Testis (tissue), 3 donors: ENCODE measurements around the gene SLC2A6. TPM values are rescaled to one million over a fixed set of nuclear protein-coding genes. Genes with fewer than 3 reads are reported as not detected.

Experiments used
- DNase-seq: peaks from one replicate; pipeline ENCODE4 v3.0.0-alpha.2; 2019
- H3K27ac ChIP-seq, 2 donors: fragments of 200-600 bp; sonication (generic); one replicate each; pipeline ENCODE4 v1.5.1; 2019
- H3K27me3 ChIP-seq: fragments of 200-600 bp; sonication (generic); one replicate; pipeline ENCODE4 v1.5.1; 2019
- H3K36me3 ChIP-seq: fragments of 200-600 bp; sonication (generic); one replicate; pipeline ENCODE4 v1.5.1; 2017; ENCODE audit warnings: low read depth; ENCODE audit errors: missing control alignments
- H3K4me1 ChIP-seq: fragments of 200-600 bp; sonication (generic); one replicate; pipeline ENCODE4 v1.5.1; 2019
- H3K4me3 ChIP-seq, 2 donors: fragments of 200-600 bp; sonication (generic); one replicate each; pipeline ENCODE4 v1.5.1; 2017 to 2019
- H3K9me3 ChIP-seq: fragments of 200-600 bp; sonication (generic); one replicate; pipeline ENCODE4 v1.5.1; 2017
- POLR2A ChIP-seq: fragments of 450-650 bp; IDR thresholded peaks from one replicate; pipeline ENCODE4 v1.6.1; 2017; ENCODE audit warnings: antibody characterized with exemption, mild to moderate bottlenecking, moderate library complexity
- WGBS, 2 donors: methylation state at CpG; one replicate each; pipeline ENCODE4 v1.1.5; 2018; 5-methylcytosine and 5-hydroxymethylcytosine counted together
- intact Hi-C: fragments of 100-400 bp; cut with DNase I; formaldehyde crosslinking; loops from one replicate; pipeline ENCODE4 v1.15.1; 2023; ENCODE audit warnings: low total_unique reads
- polyA plus RNA-seq: library from polyadenylated mRNA; stranded (reverse); fragments of 350-450 nt; fragmentation: Illumina TruSeq; extraction: RNeasy Lipid Tissue Mini Kit (QIAGEN cat#74804); gene quantifications from one replicate; pipeline ENCODE4 v1.2.3, GENCODE V29; 2014; ENCODE audit warnings: low read depth, low replicate concordance; ENCODE audit not compliant: insufficient read depth
- total RNA-seq, 2 donors: library from RNA; depleted of rRNA; stranded (reverse); fragments of >200 nt; gene quantifications; one replicate each; pipeline ENCODE4 v1.2.3, GENCODE V29; 2016
- TF ChIP-seq, protein P1 (sequence below), 3 experiments: fragments of 450-650 bp in 2 of 3; fragments of 200-600 bp in 1 of 3; sonication (generic) in 1 of 3; IDR thresholded peaks; one replicate each; pipeline ENCODE4 v1.5.1; 2016 to 2019; ENCODE audit warnings: antibody characterized with exemption in 3 of 3, mild to moderate bottlenecking in 2 of 3, moderate library complexity in 1 of 3

SLC2A6 gene
- total and polyA plus RNA-seq, 3 donors from 2014 or later = 2.6 to 3.5 (median 2.9) TPM

DNA sequence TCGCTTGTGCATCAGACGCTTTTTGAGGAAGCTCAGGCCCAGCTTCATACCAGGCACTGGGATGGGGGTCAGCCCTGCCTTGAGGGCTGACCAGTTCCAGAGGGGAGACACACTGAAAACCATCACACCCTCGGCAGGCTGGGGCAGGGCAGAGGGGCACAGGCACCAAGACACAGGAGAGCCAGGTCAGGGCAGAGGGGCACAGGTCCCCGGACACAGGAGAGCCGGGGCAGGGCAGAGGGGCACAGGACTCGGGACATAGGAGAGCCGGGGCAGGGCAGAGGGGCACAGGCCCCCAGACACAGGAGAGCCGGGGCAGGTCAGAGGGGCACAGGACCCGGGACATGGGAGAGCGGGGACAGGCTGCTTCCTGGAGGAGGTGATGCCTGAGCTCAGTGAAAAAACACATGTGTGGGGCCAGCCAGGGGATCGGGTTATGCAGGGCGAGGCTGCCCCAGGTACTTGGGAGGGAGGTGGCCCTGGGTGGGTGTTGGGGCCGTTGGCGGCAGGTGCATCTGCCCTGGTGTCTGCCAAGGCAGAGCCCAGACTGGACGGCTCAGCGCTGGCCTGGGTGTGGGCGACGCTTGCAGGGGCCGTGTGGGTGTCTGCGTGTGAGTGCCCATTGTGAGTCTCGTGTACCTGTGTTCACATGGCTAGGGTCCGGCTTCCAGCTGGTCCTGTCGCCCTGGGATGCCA is 15.1 kb upstream of the SLC2A6 start:
- Histone ChIP-seq H3K36me3 (no peaks in the 10 kb centered on the region), H3K9me3 (no peaks in the 10 kb centered on the region), H3K27ac (peak overlapping the region in 1 of 2 donors; percentile 56), H3K4me3 (no peak overlapping the region), H3K27me3 (no peaks in the 10 kb centered on the region), H3K4me1 (peaks cover 61% of the 10 kb centered on the region)
- intact Hi-C loops = no loop called here
- no peak for TF ChIP-seq POLR2A
- TF ChIP-seq, protein P1, sequence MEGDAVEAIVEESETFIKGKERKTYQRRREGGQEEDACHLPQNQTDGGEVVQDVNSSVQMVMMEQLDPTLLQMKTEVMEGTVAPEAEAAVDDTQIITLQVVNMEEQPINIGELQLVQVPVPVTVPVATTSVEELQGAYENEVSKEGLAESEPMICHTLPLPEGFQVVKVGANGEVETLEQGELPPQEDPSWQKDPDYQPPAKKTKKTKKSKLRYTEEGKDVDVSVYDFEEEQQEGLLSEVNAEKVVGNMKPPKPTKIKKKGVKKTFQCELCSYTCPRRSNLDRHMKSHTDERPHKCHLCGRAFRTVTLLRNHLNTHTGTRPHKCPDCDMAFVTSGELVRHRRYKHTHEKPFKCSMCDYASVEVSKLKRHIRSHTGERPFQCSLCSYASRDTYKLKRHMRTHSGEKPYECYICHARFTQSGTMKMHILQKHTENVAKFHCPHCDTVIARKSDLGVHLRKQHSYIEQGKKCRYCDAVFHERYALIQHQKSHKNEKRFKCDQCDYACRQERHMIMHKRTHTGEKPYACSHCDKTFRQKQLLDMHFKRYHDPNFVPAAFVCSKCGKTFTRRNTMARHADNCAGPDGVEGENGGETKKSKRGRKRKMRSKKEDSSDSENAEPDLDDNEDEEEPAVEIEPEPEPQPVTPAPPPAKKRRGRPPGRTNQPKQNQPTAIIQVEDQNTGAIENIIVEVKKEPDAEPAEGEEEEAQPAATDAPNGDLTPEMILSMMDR (IDR thresholded peaks at IDR 0.05) = no peak
- WGBS, 2 donors = 76 to 90% methylated on average over 11 to 19 of the region's 23 CpGs
- DNase-seq = no peak

DNA sequence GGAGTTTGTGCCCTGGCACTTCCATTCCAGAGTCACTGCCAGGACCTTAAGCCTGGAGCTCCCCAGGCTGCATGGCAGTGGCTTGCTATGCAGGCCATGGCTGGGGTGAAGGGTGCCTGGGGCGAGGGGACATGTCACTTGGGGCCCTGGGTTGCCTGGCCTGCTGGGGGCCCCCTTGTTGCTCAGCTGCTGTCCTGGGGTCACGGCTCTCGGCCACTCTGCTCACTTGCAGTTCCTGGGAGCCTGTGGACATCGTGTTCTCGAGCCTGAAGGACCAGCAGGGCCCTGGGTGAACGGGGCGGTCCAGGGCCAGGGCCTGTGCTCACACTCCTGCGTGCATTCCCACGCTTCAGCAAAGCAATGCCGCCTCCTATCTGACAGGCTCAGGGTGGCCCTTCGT is 14.5 kb upstream of the SLC2A6 start:
- Histone ChIP-seq H3K27ac (peak overlapping the region in 1 of 2 donors; percentile 56), H3K9me3 (no peaks in the 10 kb centered on the region), H3K4me1 (peaks cover 55% of the 10 kb centered on the region), H3K36me3 (no peaks in the 10 kb centered on the region), H3K27me3 (no peaks in the 10 kb centered on the region), H3K4me3 (no peak overlapping the region)
- DNase-seq = peak; percentile 59
- 35% methylated on average over 9 of the region's 11 CpGs; no CpG with 5 or more reads in 1 of the 2 donors for WGBS, 2 donors
- TF ChIP-seq POLR2A = no peak
- TF ChIP-seq, protein P1 (IDR thresholded peaks at IDR 0.05) = no peak
- intact Hi-C loops = no loop called here

DNA sequence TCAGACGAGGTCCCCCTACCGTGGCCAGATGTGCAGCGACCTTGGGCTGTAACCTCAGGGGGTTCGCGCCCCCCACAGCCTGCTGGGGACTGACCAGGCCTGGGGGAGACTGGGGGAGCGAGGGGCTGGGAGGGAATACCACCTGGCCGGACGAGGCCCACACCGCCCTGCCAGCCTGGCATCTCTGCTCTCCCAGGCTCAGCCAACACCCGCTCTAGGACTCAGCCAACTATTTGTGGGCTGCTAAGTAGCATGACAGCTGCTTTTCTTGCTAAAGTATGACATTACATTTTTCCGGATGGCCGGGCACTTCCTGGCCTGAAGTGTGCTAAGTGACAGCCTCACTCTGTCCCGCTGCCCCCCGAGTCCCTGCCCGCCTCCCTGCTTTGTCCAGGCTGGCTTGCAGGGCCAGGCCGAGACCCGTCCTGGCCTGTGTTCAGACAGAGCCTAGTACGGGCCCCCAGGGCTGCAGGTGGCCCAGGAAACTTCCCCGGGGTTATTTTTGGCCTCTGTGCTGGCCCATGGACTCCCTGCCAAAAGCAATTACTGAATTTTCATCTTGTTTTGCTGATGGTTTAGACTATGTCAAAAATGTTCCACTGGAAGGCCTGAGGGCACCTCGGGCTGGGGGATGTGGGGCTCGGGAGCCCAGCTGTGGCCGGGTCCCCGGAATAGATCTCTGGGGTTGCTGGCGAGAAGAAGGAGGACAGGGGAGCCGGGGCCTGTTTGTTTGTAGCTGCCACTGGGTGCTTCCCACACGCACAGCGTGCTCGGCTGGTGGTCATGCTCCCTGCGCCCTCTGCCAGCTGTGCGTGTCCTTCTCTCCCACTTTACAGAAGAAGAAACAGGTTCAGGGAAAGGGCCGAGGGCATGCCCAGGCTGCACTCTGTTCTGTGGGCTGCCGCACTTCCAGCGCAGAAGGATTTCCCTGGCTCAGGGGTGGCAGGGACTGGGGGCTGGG is 13.4 kb upstream of the SLC2A6 start:
- Histone ChIP-seq H3K4me1 (peaks cover 51% of the 10 kb centered on the region), H3K4me3 (no peak overlapping the region), H3K27ac (peak overlapping the region in 1 of 2 donors; percentile 56), H3K27me3 (no peaks in the 10 kb centered on the region), H3K36me3 (no peaks in the 10 kb centered on the region), H3K9me3 (no peaks in the 10 kb centered on the region)
- 64 to 71% methylated on average over 14 to 32 of the region's 33 CpGs for WGBS, 2 donors
- DNase-seq = no peak
- TF ChIP-seq POLR2A = no peak
- TF ChIP-seq, protein P1 (IDR thresholded peaks at IDR 0.05) = no peak
- intact Hi-C loops = no loop called here

DNA sequence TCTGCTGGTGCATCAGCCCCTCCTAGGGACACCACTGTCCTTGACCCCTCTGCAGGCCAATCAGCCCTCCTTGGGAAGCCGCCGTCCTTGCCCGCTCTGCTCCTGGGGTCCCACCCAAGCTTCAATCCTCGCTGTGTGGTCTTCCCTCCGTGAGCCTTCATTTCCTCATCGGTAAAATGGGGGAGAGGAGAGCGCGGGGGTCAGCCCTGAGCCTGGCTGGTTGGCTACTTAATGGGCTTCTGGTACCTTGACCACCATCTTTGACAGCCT is 12.7 kb upstream of the SLC2A6 start:
- TF ChIP-seq, protein P1 (IDR thresholded peaks at IDR 0.05) = no peak
- TF ChIP-seq POLR2A = no peak
- H3K4me1 ChIP-seq = peaks cover 43% of the 10 kb centered on the region
- H3K4me3 ChIP-seq = no peak overlapping the region
- 66 to 78% methylated on average over 8 of the region's 8 CpGs for WGBS, 2 donors
- H3K27me3 ChIP-seq = no peaks in the 10 kb centered on the region
- DNase-seq = no peak
- no peaks in the 10 kb centered on the region for H3K36me3 ChIP-seq
- H3K9me3 ChIP-seq = no peaks in the 10 kb centered on the region
- intact Hi-C loops = no loop called here
- peak overlapping the region in 1 of 2 donors; percentile 56 for H3K27ac ChIP-seq
